ENCODE results near the gene C10orf62.
"Not testable (repeated sequence)": the region's sequence is repeated elsewhere in the genome, so short reads cannot be mapped to it uniquely, and the experiment has no call there.

Gene C10orf62

GRCh38 chr10:97566336-97566996, 23.1 kb upstream of the C10orf62 start:
- DNase-seq = no peak

- no peak for DNase-seq
Observed at GRCh38 chr10:97567891-97568290, 21.6 kb upstream of the C10orf62 start.

DNA sequence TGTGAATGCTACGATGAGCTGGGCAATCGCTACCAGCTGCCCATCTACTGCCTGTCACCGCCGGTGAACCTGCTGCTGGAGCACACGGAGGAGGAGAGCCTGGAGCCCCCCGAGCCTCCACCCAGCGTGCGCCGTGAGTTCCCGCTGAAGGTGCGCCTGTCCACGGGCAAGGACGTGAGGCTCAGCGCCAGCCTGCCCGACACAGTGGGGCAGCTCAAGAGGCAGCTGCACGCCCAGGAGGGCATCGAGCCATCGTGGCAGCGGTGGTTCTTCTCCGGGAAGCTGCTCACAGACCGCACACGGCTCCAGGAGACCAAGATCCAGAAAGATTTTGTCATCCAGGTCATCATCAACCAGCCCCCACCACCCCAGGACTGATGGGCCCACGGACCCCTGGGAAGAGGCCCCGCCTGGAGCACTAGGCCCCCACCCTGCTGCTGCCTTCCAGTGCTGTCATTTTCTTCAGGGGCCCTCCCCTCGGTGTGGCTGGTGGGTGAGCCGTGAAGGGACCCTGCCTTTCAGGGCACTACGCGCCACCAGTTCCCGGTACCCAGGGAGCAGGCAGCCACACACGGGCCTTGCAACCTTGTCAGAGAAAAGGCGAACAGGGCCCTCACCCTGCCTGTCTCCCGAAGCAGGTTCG, 19.3 kb upstream of the C10orf62 start:
- no peak for DNase-seq

DNA sequence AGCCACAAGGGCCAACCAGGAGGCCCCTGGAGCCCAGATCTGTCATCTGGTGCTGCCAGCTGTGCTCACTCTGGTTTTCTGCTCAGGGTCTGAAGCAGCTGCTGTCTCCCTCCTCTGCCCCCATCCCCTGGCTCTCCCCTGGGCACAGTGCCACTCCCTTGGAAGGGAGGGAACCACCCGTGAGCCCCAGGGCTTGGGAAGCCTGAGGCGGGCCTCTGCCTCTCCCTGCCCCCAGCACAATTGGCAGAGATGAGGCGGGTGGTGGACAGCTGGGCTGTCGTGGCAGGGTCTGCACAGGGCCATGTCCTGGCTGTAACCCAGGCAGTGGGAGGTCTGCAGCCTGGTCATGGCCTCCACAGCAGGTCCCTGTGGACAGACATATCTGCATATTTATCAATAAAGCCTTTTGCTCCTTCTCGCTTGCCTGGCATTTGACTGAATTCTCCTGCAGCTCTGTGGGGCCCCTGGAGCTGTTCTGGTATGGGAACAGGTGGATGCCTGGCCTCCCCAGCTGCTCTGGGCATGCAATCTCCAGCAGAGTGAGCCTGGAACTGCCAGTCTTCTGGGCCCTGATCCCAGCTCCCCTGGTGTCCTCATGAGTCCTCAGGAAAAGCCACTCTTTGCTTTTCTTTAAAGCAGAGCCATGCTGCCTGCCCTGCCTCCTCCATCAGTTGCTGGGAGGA, 18.6 kb upstream of the C10orf62 start:
- DNase-seq = no peak

- DNase-seq = no peak
Observed at GRCh38 chr10:97571622-97572021, 17.9 kb upstream of the C10orf62 start.

DNA sequence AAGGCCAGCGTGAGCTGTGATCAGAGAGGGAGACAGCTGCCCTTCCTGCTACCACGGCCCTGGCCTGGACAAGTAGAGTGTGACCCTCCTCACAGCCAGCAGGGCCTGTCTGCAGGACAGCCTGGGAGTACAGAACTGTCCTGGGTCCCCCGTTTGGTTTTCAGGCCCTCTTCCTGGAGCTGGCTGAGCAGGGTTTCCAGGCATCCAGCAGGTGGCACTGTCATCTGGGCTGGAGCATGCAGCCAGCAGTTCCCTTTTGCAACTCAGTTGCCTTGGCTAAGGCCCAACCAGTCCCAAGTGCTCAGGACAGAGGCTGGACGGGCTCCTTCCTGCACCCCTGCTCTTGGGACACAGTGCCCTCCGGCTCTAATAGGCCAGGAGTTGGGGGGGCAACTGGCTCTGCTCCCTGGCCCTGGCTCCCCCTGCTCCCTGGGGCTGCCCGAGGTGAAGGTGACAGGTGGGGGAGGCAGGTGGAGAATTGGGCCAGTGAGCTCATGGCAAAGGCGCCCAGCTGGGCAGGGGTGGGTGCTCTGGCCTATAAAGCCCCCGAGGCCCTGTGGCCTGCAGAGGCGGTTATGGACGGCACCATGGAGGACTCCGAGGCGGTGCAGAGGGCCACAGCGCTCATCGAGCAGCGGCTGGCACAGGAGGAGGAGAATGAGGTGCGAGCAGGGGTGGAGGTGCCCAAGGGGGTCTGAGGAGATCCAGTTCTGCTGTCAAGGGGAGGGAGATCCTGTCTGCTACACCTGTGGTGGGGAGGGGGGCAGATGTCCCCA, 17.1 kb upstream of the C10orf62 start, which contains the start of gene ANKRD2:
ANKRD2 (plus strand) TSS at position 566 of the 776 bp plus-strand sequence; CDS start at position 576, 10 bp downstream.
- DNase-seq = peak; percentile 73 to 74

GRCh38 chr10:97573021-97573420, 16.5 kb upstream of the C10orf62 start:
- DNase-seq = peak; percentile 40 to 76

GRCh38 chr10:97573672-97574071, 15.8 kb upstream of the C10orf62 start:
- no peak for DNase-seq

DNA sequence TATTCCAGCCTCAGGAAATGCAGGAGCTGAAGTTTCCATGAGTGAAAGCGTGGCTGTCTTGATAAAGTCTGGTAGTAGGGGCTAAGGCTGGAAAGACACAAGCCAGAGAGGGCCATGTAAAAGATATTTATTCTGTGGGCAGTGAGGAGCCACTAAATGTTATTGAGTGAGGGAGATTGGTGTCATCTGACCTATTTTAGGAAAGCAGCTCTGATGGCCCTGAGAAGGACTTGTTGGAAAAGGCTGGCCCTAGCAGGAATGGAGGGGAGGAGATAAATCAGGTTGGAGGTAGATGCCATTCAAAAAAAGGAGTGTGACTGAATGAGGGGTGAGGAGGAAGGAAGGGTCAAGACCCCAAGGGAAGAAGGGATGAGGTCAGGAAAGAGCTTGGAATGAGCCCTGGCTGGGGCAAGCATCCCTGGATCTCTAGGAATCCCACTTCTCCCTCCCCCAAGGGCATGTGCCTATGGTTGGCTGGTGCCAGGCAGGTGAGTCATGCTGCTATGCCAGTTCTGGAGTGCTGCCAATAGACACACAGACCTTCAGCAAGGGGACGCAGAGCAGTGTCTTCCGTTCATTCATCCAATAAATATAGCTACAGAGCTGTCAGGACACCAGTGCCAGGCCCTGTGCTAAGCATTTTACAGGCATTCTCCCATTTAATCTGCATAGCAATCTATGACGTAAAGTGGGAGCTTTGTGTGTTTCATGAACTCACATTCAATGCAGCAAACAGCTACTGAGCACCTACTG, 15.0 kb upstream of the C10orf62 start:
- no peak for DNase-seq

- DNase-seq = no peak
Observed at GRCh38 chr10:97575127-97575668, 14.3 kb upstream of the C10orf62 start.

DNA sequence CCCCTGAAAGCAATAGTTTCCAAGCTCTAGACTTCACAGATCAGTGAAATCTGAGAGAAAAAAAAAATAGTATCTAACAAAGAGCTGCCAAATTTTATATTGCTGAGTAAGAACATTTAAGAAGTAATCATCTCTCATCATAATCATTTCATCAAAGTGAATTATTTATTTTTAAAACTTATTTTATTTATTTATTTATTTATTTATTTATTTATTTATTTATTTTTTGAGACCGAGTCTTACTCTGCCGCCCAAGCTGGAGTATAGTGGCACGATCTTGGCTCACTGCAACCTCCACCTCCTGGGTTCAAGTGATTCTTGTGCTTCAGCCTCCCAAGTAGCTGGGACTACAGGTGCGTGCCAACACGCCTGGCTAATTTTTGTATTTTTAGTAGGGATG, 13.0 kb upstream of the C10orf62 start:
- DNase-seq = not testable (repeated sequence)

DNA sequence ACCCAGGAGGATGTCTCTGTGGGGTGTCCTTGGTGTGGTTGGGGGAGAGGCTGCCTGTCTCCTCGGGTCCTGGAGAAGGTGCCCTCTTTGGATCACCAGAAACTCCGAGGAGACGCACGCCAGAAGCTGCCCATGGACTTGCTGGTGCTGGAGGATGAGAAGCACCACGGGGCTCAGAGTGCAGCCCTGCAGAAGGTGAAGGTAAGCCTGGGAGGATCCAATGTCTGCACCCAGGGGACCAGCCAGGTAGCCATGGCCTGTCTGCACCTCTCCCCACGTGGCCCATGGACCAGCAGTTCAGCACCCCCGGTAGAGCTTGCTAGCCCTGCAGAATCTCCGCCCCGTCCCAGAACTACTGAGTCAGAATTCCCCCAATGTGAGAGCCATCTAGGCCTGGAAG, 11.8 kb upstream of the C10orf62 start:
- DNase-seq = no peak

- DNase-seq = no peak
Observed at GRCh38 chr10:97578171-97578844, 11.2 kb upstream of the C10orf62 start.

DNA sequence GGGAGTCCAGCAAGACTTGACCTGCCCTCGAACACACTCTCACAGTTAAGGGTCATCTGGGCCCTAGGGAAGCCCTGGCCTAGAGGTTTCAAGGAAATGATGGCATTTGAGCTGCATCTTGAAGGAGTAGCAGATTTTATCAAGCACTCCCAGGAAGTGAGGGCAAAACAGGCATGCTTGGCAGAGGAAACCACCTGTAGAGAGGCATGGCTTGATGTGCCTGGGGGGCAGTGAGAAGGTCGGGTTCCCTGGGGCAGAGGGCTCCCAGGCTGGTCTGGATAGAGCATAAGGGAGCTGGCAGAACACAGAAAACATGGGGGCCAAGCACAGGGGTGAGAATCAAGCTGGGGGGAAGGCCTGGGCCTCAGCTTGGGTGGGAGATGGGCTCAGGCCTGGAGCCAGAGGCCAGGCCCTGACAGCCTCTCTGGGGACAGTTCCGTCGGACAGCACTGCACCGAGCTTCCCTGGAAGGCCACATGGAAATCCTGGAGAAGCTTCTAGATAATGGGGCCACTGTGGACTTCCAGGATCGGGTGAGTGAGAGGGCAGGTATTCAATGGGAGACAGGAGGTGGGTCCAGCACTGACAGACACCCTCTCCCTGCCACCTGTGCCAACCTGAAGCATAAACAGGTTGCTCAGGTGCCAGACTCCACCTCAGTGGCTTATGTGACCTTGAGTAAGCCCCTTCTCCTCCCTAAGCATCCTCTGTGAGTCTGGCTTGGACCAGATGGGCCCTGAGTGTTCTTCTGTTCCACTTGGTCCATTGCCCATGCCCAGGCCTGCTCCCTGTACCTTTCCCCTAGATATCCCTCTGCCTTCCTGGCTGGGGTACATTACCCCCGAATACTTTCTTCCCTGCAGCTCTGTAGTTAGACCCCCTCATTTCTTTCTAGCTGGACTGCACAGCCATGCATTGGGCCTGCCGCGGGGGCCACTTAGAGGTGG, 8.8 kb upstream of the C10orf62 start:
- no peak for DNase-seq

- no peak for DNase-seq
Observed at GRCh38 chr10:97582169-97582568, 7.4 kb upstream of the C10orf62 start.

GRCh38 chr10:97583476-97583875, 6.0 kb upstream of the C10orf62 start:
- no peak for DNase-seq

- DNase-seq = no peak
Observed at GRCh38 chr10:97584060-97584797, 5.3 kb upstream of the C10orf62 start, which contains the start of gene HOGA1. HOGA1 (plus strand) TSS chr10:97584389; CDS start chr10:97584704, 315 bp downstream.

DNA sequence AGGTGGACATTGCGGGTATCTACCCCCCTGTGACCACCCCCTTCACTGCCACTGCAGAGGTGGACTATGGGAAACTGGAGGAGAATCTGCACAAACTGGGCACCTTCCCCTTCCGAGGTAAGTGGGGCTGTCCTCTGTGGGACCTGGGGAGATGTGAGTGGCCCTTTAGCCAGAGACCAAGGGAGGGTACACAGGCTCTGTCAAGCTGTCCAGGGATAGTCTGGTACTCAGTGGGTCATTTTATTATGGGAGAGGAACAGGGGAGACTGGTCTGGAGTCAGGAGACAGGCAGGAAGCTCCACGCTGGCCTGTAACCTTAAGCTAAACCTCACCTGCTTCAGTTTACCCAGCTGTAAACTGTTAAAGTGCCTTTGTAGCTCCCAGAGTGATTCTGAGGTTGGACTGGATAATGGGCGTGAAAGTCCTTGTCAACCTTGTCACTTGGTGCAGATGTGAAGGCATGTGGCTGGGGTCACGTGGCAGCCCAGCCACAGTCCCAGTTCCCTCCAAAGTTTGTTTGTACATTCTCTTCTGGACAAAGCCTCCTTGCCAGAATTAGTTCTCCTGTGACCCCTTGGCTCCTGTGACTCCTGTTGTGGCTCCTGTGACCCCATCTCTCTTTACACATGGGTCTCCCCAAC, 4.6 kb upstream of the C10orf62 start:
- DNase-seq = no peak

DNA sequence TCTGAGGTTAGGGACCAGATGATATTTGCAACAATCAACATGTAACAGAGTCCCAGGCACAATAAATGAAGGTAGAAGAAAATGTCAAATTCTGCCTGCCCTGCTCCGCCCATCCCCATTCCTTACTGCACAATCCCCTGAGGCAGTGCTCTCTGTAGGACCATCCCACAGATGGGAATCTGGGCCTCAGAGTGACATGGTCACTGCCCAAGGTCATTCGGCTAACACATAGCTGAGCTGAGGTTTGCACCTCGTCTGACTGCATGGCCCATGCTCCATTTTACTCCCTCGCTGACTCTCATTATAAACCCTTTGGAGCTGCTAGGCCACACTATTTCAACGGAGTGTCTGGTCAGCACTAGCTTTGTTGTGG, 4.1 kb upstream of the C10orf62 start:
- no peak for DNase-seq
